B cell (primary cell): ENCODE data around the gene TSPAN10. TPM values are rescaled to one million over a fixed set of nuclear protein-coding genes. Genes with fewer than 3 reads are reported as not detected.

Experiments used
- ATAC-seq: fragments of 200-7000 bp; cut with Tn5 transposase; one replicate; pipeline ENCODE4 v1.10.0; 2021; ENCODE audit warnings: low read depth, mild to moderate bottlenecking, moderate number of reproducible peaks, moderate library complexity
- CTCF ChIA-PET: fragments of 350-600 bp; sonication (Branson Sonifier 250); formaldehyde crosslinking; loops from one replicate; lab custom pipeline; 2021; ENCODE audit warnings: antibody characterized with exemption, inconsistent platforms; lab: Charles Lee
- POLR2A ChIA-PET: fragments of 350-600 bp; sonication (Branson Sonifier 250); formaldehyde crosslinking; loops from one replicate; lab custom pipeline; 2021; ENCODE audit warnings: antibody characterized with exemption; lab: Charles Lee
- DNase-seq: peaks from one replicate; pipeline ENCODE4 v3.0.0; 2013
- H2AFZ ChIP-seq: 2 replicates; pipeline ENCODE4 v1.6.1; 2012; ENCODE audit warnings: mild to moderate bottlenecking, low read depth, low read length; ENCODE audit not compliant: insufficient read depth, poor library complexity, severe bottlenecking
- H3K27ac ChIP-seq, 2 donors: 1 replicate in 1 of 2; 2 replicates in 1 of 2; pipeline ENCODE4 v1.5.1; 2012 to 2013; ENCODE audit warnings: low read length in 2 of 2, mild to moderate bottlenecking in 2 of 2, moderate library complexity in 1 of 2
- H3K27me3 ChIP-seq, 4 experiments: fragments of 200-600 bp in 1 of 4; sonication (generic) in 1 of 4; replicated peaks in 1 of 4; 1 replicate in 2 of 4; 2 replicates in 2 of 4; pipeline versions ENCODE4 v1.6.1 to v1.7.0; 2013 to 2016; ENCODE audit warnings: low read length in 3 of 4, mild to moderate bottlenecking in 2 of 4, mixed read lengths in 1 of 4, moderate library complexity in 1 of 4; ENCODE audit not compliant: insufficient read depth in 4 of 4, control insufficient read depth in 3 of 4; ENCODE audit errors: control extremely low read depth in 1 of 4
- H3K36me3 ChIP-seq, 2 experiments: replicated peaks in 1 of 2; 1 replicate in 1 of 2; 2 replicates in 1 of 2; pipeline versions ENCODE4 v1.6.1 to v1.7.1; 2013; ENCODE audit warnings: low read length in 1 of 2; ENCODE audit not compliant: insufficient read depth in 2 of 2, control insufficient read depth in 1 of 2; ENCODE audit errors: control extremely low read depth in 1 of 2, extremely low read depth in 1 of 2
- H3K4me1 ChIP-seq, 2 donors: fragments of 200-600 bp in 1 of 2; sonication (generic) in 1 of 2; 1 replicate in 1 of 2; 2 replicates in 1 of 2; pipeline versions ENCODE4 v1.5.1 to v1.6.1; 2013 to 2017; ENCODE audit warnings: low read length in 2 of 2; ENCODE audit not compliant: control insufficient read depth in 2 of 2, insufficient read depth in 2 of 2
- H3K4me2 ChIP-seq: replicated peaks from 2 replicates; pipeline ENCODE3; 2012; ENCODE audit warnings: mild to moderate bottlenecking, low read depth, low read length; ENCODE audit not compliant: poor library complexity, severe bottlenecking
- H3K4me3 ChIP-seq, 5 experiments: fragments of 200-600 bp in 1 of 5; sonication (generic) in 1 of 5; 1 replicate in 3 of 5; 2 replicates in 2 of 5; pipeline versions ENCODE4 v1.5.1 to v1.7.0; 2011 to 2016; ENCODE audit warnings: low read length in 4 of 5, mild to moderate bottlenecking in 4 of 5, low read depth in 2 of 5, control low read depth in 1 of 5, moderate library complexity in 1 of 5; ENCODE audit not compliant: insufficient read depth in 1 of 5; ENCODE audit errors: control extremely low read depth in 1 of 5, extremely low read depth in 1 of 5
- H3K79me2 ChIP-seq: fragments of 200-600 bp; sonication (generic); one replicate; pipeline ENCODE4 v1.6.0; 2016; ENCODE audit warnings: low read length; ENCODE audit not compliant: control insufficient read depth, insufficient read depth
- H3K9ac ChIP-seq: fragments of 200-600 bp; sonication (generic); 2 replicates; pipeline ENCODE4 v1.6.1; 2017; ENCODE audit warnings: mild to moderate bottlenecking, low read length, moderate library complexity
- H3K9me3 ChIP-seq, 3 donors: one replicate each; pipeline versions ENCODE4 v1.6.1 to v1.7.1; 2013; ENCODE audit warnings: low read length in 2 of 3; ENCODE audit not compliant: control insufficient read depth in 2 of 3, insufficient read depth in 1 of 3; ENCODE audit errors: control extremely low read depth in 1 of 3
- H4K20me1 ChIP-seq: 2 replicates; pipeline ENCODE4 v1.6.0; 2012; ENCODE audit warnings: mild to moderate bottlenecking, low read length; ENCODE audit not compliant: insufficient read depth, control insufficient read depth, poor library complexity, severe bottlenecking
- H3K27ac Mint-ChIP-seq: one replicate; pipeline ENCODE4 v1.8.0; 2021; ENCODE audit warnings: mixed read lengths
- H3K27me3 Mint-ChIP-seq: one replicate; pipeline ENCODE4 v1.8.0; 2021; ENCODE audit warnings: mixed read lengths
- H3K4me1 Mint-ChIP-seq: one replicate; pipeline ENCODE4 v1.8.0; 2021; ENCODE audit warnings: mixed read lengths
- H3K4me3 Mint-ChIP-seq: one replicate; pipeline ENCODE4 v1.8.0; 2021; ENCODE audit warnings: mixed read lengths
- H3K9me3 Mint-ChIP-seq: one replicate; pipeline ENCODE4 v1.8.0; 2022; ENCODE audit warnings: mixed read lengths; ENCODE audit not compliant: insufficient read depth
- CTCF ChIP-seq: fragments of 200-600 bp; IDR thresholded peaks from one replicate; pipeline ENCODE4 v1.8.0; 2022; ENCODE audit warnings: antibody characterized with exemption, mild to moderate bottlenecking
- EZH2 ChIP-seq: IDR thresholded peaks from 2 replicates; pipeline ENCODE4 v1.6.1; 2012; ENCODE audit warnings: borderline replicate concordance, low read depth, mild to moderate bottlenecking, moderate library complexity, low read length; ENCODE audit not compliant: insufficient read depth, poor library complexity, severe bottlenecking
- WGBS: methylation state at CpG from one replicate; pipeline ENCODE4 v1.1.5; 2013; ENCODE audit warnings: missing lambda C conversion rate; ENCODE audit not compliant: insufficient coverage; 5-methylcytosine and 5-hydroxymethylcytosine counted together
- intact Hi-C: fragments of 100-400 bp; cut with micrococcal nuclease; formaldehyde crosslinking; loops from one replicate; pipeline ENCODE4 v1.10.0; 2022
- polyA plus RNA-seq: library from polyadenylated mRNA; depleted of rRNA; stranded (reverse); fragments of >200 nt; gene quantifications from 2 replicates; pipeline ENCODE4 v1.2.3, GENCODE V29; 2012
- total RNA-seq, 2 donors: library from RNA; stranded (reverse); fragments of 120-200 nt in 1 of 2; gene quantifications; 1 replicate in 1 of 2; 2 replicates in 1 of 2; pipeline versions ENCODE4 v1.2.3 to v1.2.4, GENCODE V29; 2013 to 2022

The TSPAN10 gene
- total and polyA plus RNA-seq, 2 donors (not counting 1 experiment from before 2014, with no cell fraction given), result 0.34 to 1.1 TPM

- Mint-ChIP-seq H3K9me3 (no peaks in the 10 kb centered on the region), H3K27ac (no peak overlapping the region), H3K27me3 (no peaks in the 10 kb centered on the region), H3K4me1 (peaks cover 10% of the 10 kb centered on the region), H3K4me3 (no peak overlapping the region)
- peaks cover 13% of the 10 kb centered on the region for H4K20me1 ChIP-seq
- no peak overlapping the region for H3K4me3 ChIP-seq
- H3K4me2 ChIP-seq, result no peak overlapping the region
- ChIA-PET POLR2A (no interaction called here), CTCF (no interaction called here)
- intact Hi-C loops, result no loop called here
- no peak overlapping the region for H2AFZ ChIP-seq
- no peak overlapping the region for H3K27ac ChIP-seq
- H3K79me2 ChIP-seq, result peaks cover 22% of the 10 kb centered on the region
- WGBS, result 91% methylated on average over 10 of the region's 16 CpGs
- H3K36me3 ChIP-seq, result peaks cover 0 to 50% of the 10 kb centered on the region in 2 experiments
- H3K27me3 ChIP-seq, result no peaks in the 10 kb centered on the region
- no peak overlapping the region for H3K9ac ChIP-seq
- no peak for TF ChIP-seq EZH2
- peaks cover 4% of the 10 kb centered on the region in 2 donors for H3K4me1 ChIP-seq
- H3K9me3 ChIP-seq, result no peaks in the 10 kb centered on the region
- DNase-seq (no peak), ATAC-seq (no peak)
Observed at GRCh38 chr17:81672954-81673353, 36.0 kb downstream of the TSPAN10 start.

- Histone ChIP-seq H3K4me2 (no peak overlapping the region), H3K9ac (no peak overlapping the region), H3K79me2 (peaks cover 15% of the 10 kb centered on the region), H3K27ac (no peak overlapping the region), H3K4me3 (no peak overlapping the region), H3K36me3 (peaks cover 0 to 46% of the 10 kb centered on the region in 2 experiments), H3K27me3 (no peaks in the 10 kb centered on the region), H2AFZ (no peak overlapping the region), H3K4me1 (no peaks in the 10 kb centered on the region), H4K20me1 (peaks cover 13% of the 10 kb centered on the region), H3K9me3 (no peaks in the 10 kb centered on the region)
- ChIA-PET POLR2A (no interaction called here), CTCF (no interaction called here)
- peaks cover 5% of the 10 kb centered on the region for H3K4me1 Mint-ChIP-seq
- 85% methylated on average over 17 of the region's 18 CpGs for WGBS
- intact Hi-C loops, result no loop called here
- no peaks in the 10 kb centered on the region for H3K9me3 Mint-ChIP-seq
- no peak overlapping the region for H3K4me3 Mint-ChIP-seq
- ATAC-seq (no peak), DNase-seq (no peak)
- no peaks in the 10 kb centered on the region for H3K27me3 Mint-ChIP-seq
- TF ChIP-seq EZH2 (no peak), CTCF (no peak)
- no peak overlapping the region for H3K27ac Mint-ChIP-seq
Observed at GRCh38 chr17:81673561-81674258, 36.7 kb downstream of the TSPAN10 start.
